Measurements from ENCODE around the gene SDR42E2. TPM values are rescaled to one million over a fixed set of nuclear protein-coding genes. Genes with fewer than 3 reads are reported as not detected.
A peak's percentile ranks its signal among the peaks of the same experiment; 100 is the strongest.

The SDR42E2 gene
- total RNA-seq (2012; rRNA removed) = not detected in 2 replicates
- polyA plus RNA-seq (2012; rRNA removed) = not detected in 2 replicates
- not detected in 2 replicates for polyA plus RNA-seq (2012; cell fraction: cytosol; rRNA removed)
- not detected in 2 replicates for polyA plus RNA-seq (2012; cell fraction: nucleus; rRNA removed; ENCODE audit: low replicate concordance)
- percentile 5 among the genes with signal in this experiment for Bru-seq, nascent RNA
- BruChase-seq, experiment 1, labeled RNA remaining after a 6-hour chase = not detected
- BruChase-seq, experiment 2, labeled RNA remaining after a 2-hour chase = percentile 2 among the genes with signal in this experiment
- long read RNA-seq = 0 reads

GRCh38 chr16:22161999-22162655 is at the start of gene SDR42E2:
Gene SDR42E2, plus strand, starts transcription at chr16:22162506. Its CDS starts 3,077 bp downstream, at chr16:22165583.
- Histone ChIP-seq H3K14ac (replicated peaks; ENCODE audit: low read depth, low read length) (no peak within 1 kb of the TSS), H3K4ac (ENCODE audit: low read depth, low read length) (no peak within 1 kb of the TSS), H3K4me2 (ENCODE audit: low read depth, low read length) (no peak within 1 kb of the TSS), H3K79me1 (ENCODE audit: low read depth in 1 of 2, low read length in 2 of 2) (no peaks in the 10 kb centered on the region), H3K23ac (ENCODE audit: low read depth, low read length) (no peak within 1 kb of the TSS), H2AK9ac (replicated peaks; ENCODE audit: low read depth, low read length, poor library complexity) (peak within 1 kb of the TSS; percentile 42), H3K36me3 (ENCODE audit: control insufficient read depth, insufficient read depth, low read length) (no peaks in the 10 kb centered on the region), H2AFZ (replicated peaks; ENCODE audit: low read length, poor library complexity) (peak within 1 kb of the TSS; percentile 48), H3K27ac (ENCODE audit: insufficient read depth, low read length) (no peak within 1 kb of the TSS), H3K4me1 (ENCODE audit: control insufficient read depth, insufficient read depth, low read length) (no peaks in the 10 kb centered on the region), H3K56ac (ENCODE audit: extremely low read depth, insufficient read depth, low read length) (no peak within 1 kb of the TSS), H3K9me1 (ENCODE audit: insufficient read depth, low read length) (no peaks in the 10 kb centered on the region), H4K5ac (ENCODE audit: low read depth, low read length) (no peak within 1 kb of the TSS), H4K20me1 (ENCODE audit: insufficient read depth, low read length) (no peaks in the 10 kb centered on the region), H2BK5ac (ENCODE audit: low read depth, low read length, poor library complexity, severe bottlenecking) (no peak within 1 kb of the TSS), H3K18ac (ENCODE audit: low read depth, low read length) (no peak within 1 kb of the TSS), H4K91ac (ENCODE audit: insufficient read depth, low read depth, low read length) (no peak within 1 kb of the TSS), H3K27me3 (ENCODE audit: control insufficient read depth, insufficient read depth, low read length) (peaks cover 29% of the 10 kb centered on the region), H3K9ac (ENCODE audit: low read depth, low read length) (no peak within 1 kb of the TSS), H4K8ac (ENCODE audit: low read depth in 2 of 2, low read length in 2 of 2) (no peak within 1 kb of the TSS), H2BK120ac (ENCODE audit: low read depth, low read length) (no peak within 1 kb of the TSS), H2BK15ac (ENCODE audit: low read depth, low read length) (no peak within 1 kb of the TSS), H3K4me3 (ENCODE audit: insufficient read depth, low read depth, low read length) (no peak within 1 kb of the TSS), H2BK20ac (ENCODE audit: low read depth, low read length) (no peak within 1 kb of the TSS), H2AK5ac (ENCODE audit: low read depth, low read length) (no peak within 1 kb of the TSS), H3K9me3 (ENCODE audit: control insufficient read depth, insufficient read depth, low read length) (no peaks in the 10 kb centered on the region)
- intact Hi-C loops (cut with micrococcal nuclease) = no loop called here
- in situ Hi-C loops (cut with MboI; ENCODE audit: low sequenced_read_pairs) = no loop called here
- no peak for ATAC-seq (ENCODE audit: low read depth)
- ChIA-PET POLR2A (ENCODE audit: unreplicated experiment) (no interaction called here), CTCF (interaction anchor here (0.6 kb wide), 1 partner anchor 213 kb away, joined by 4 read pairs; no protein-coding TSS in a partner anchor)
- TF ChIP-seq CHD1 (IDR thresholded peaks at IDR 0.05; ENCODE audit: low read depth, low read length) (no peak), USF2 (IDR thresholded peaks at IDR 0.05; ENCODE audit: low read depth, low read length) (no peak), MAZ (IDR thresholded peaks at IDR 0.05; ENCODE audit: borderline replicate concordance, low read depth, low read length) (no peak), MXI1 (IDR thresholded peaks at IDR 0.05; ENCODE audit: borderline replicate concordance, low read depth, low read length) (no peak), BHLHE40 (IDR thresholded peaks at IDR 0.05; ENCODE audit: low read depth, low read length) (no peak), POLR2A (IDR thresholded peaks at IDR 0.05; ENCODE audit: low read depth, low read length) (no peak), RCOR1 (IDR thresholded peaks at IDR 0.05; ENCODE audit: insufficient replicate concordance, low read length) (no peak), RAD21 (IDR thresholded peaks at IDR 0.05; ENCODE audit: low read length) (no peak), MAFK (IDR thresholded peaks at IDR 0.05; ENCODE audit: low read depth, low read length) (no peak), CEBPB (IDR thresholded peaks at IDR 0.05; ENCODE audit: low read depth, low read length) (no peak), RFX5 (IDR thresholded peaks at IDR 0.05; ENCODE audit: low read depth, low read length) (no peak), NFE2L2 (IDR thresholded peaks at IDR 0.05; ENCODE audit: low read depth, low read length) (no peak)
- no TSS peak for BruUV-seq (replicated peaks)
- WGBS, 2 experiments (ENCODE audit: extremely low coverage in 2 of 2, insufficient read length in 1 of 2) = 4% methylated on average over 5 of the region's 40 CpGs; no CpG with 5 or more reads in 1 of the 2 experiments
- no peak for DNase-seq
- dilution Hi-C loops (cut with HindIII; ENCODE audit: low sequenced_read_pairs, unreplicated experiment) = no loop called here

Data from IMR-90 (cell line).